HFFc6 (cell line): ENCODE data around the gene SSBP2. TPM values are rescaled to one million over a fixed set of nuclear protein-coding genes. Genes with fewer than 3 reads are reported as not detected.

Source experiments
- DNase-seq: peaks from one replicate; pipeline ENCODE4 v3.0.0-alpha.2; 2018
- H3K27ac Mint-ChIP-seq: 2 replicates; pipeline ENCODE4 v1.8.0; 2020; ENCODE audit warnings: mild to moderate bottlenecking, mixed read lengths
- H3K27me3 Mint-ChIP-seq: 2 replicates; pipeline ENCODE4 v1.8.0; 2021; ENCODE audit warnings: mild to moderate bottlenecking, moderate library complexity, mixed read lengths; ENCODE audit not compliant: insufficient read depth
- H3K36me3 Mint-ChIP-seq: 2 replicates; pipeline ENCODE4 v1.8.0; 2021; ENCODE audit warnings: low read depth, mixed read lengths
- H3K4me1 Mint-ChIP-seq: 2 replicates; pipeline ENCODE4 v1.8.0; 2020; ENCODE audit warnings: low read depth, mixed read lengths
- H3K4me3 Mint-ChIP-seq: 2 replicates; pipeline ENCODE4 v1.8.0; 2020; ENCODE audit warnings: mild to moderate bottlenecking, moderate library complexity, mixed read lengths
- H3K9me3 Mint-ChIP-seq: 2 replicates; pipeline ENCODE4 v1.8.0; 2020; ENCODE audit warnings: mild to moderate bottlenecking, mixed read lengths
- CTCF ChIP-seq: fragments of 200-600 bp; sonication (generic); IDR thresholded peaks from 2 replicates; pipeline ENCODE4 v1.5.0; 2021; ENCODE audit warnings: antibody characterized with exemption, mild to moderate bottlenecking
- total RNA-seq, 6 experiments: library from RNA; stranded (reverse); fragmentation: NEBNext Ultra II Directional; extraction: Animal tissue kit (Norgen Biotek cat#: 25700); gene quantifications; 2 replicates in 1 of 6; 3 replicates in 5 of 6; pipeline ENCODE4 v1.2.3, GENCODE V29; 2021

Gene SSBP2
- total RNA-seq, 6 experiments from 2014 or later = 21.0 to 28.6 (median 25.1) TPM

DNA sequence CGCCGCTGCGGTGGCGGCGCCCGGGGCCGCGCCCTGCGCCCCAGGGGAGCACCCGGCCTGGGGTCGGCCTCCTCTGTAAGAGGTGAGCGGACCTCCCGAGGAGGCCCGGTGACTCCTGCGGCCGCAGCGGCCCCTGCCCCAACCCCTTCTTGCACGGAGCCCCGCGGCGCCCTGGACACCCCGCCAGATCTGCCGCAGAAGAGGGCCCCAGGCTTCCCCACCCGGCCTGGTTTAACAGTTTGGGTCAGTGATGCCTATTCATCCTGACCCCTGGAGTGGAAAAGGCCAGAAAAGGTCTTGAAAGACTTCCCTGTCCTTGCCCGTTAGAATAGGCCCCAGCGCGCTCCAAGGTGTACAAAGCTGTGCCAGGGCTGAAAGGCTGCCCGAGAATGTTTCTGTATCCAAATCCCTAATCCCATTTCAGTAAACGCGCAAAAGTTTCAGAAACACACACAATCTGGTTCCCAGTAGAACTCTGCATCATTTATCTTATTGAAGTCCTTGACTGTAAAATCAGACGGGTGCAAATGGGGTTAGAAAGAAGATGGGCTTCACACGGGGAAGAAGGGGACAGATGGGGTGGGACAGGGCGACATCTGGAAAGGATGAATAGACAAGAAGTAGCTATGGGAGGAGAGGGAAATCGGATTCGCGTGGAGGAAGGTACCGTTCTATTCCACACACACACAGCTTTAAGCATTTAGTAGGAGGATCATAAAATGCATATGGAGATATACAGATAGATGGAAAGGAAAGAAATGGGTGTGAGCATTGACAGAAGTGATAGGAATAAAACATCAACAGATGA is 1.1 kb upstream of the SSBP2 start:
- Mint-ChIP-seq H3K4me1 (peaks cover 57% of the 10 kb centered on the region), H3K27ac (peak overlapping the region; percentile 92), H3K36me3 (no peaks in the 10 kb centered on the region), H3K9me3 (no peaks in the 10 kb centered on the region), H3K27me3 (no peaks in the 10 kb centered on the region), H3K4me3 (peak overlapping the region; percentile 77)
- no peak for DNase-seq
- TF ChIP-seq CTCF = no peak

DNA sequence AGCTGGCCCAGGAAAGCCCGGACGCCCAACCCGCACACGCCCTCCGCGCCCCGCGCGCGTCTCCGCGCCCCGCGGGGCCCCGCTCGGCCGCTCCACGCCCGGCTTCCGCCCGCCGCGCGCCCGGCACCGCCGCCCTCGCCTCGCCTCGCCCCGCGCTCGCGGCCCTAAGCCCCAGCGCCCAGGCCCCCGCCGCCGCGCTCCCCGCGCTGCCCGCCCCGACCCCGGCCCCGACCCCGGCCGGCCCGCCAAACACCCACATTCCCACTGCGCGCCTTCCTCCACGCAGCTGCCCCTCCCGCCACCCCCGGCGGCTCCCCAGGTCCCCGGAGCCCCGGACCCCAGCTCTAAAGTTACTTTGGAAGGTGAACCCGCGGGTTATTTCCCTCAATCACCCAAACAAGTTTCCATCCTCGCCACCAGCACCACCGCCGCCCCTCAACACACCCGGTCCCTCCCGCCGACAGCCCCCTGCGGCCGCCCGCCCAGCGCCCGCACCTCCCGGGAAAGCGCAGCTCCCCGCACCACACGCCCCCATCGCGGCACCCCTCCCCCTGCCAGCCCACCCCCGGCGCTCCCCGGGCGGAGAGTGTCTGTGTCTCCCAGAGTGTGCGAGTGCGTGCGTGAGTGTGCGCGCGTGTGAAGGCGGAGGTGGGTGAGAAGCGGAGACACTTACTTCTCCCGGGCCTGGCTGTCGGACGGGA is 439 bp downstream of the SSBP2 start:
- no peaks in the 10 kb centered on the region for H3K27me3 Mint-ChIP-seq
- DNase-seq = no peak
- H3K27ac Mint-ChIP-seq = peak overlapping the region; percentile 92
- no peak for TF ChIP-seq CTCF
- H3K9me3 Mint-ChIP-seq = no peaks in the 10 kb centered on the region
- peaks cover 47% of the 10 kb centered on the region for H3K4me1 Mint-ChIP-seq
- peak overlapping the region; percentile 91 for H3K4me3 Mint-ChIP-seq
- H3K36me3 Mint-ChIP-seq = no peaks in the 10 kb centered on the region

DNA sequence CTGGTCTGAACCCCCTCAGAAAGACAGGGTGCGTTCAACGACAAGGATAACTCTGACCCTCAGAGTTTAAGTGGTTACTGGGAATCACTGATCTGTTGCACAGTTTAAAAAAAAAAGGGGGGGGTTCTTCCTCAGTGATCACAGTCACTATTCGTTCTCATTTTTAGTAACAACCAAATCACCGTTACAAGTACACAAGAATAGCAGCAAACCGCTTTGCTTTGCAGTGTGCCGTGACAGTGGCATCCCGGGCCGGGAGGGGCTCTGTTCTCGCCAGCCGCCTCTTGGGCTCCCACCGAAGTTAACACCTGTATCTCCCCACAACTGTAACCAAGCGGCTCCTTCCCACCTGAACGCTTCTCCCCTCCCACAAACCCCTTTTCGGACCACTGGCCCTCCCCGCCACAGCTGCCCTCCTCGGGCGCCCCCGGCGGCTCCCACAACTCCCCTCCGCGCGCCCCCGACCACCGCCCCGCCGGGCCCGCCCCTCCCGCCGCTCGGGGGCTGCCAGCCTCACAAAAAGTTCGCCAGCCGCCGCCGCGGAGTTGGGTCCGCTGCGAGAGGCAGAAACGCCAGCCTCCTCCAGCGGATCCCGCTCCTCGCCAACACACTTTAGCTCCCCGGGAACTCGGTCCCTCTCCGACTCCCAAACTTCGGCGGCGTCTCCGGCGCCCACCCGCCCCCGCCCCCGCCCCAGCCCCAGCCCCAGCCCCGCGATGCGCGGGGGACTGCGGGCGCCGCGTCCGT is 1.2 kb downstream of the SSBP2 start:
- H3K27me3 Mint-ChIP-seq = no peaks in the 10 kb centered on the region
- TF ChIP-seq CTCF = no peak; the same call in 1 of the 2 replicates

DNA sequence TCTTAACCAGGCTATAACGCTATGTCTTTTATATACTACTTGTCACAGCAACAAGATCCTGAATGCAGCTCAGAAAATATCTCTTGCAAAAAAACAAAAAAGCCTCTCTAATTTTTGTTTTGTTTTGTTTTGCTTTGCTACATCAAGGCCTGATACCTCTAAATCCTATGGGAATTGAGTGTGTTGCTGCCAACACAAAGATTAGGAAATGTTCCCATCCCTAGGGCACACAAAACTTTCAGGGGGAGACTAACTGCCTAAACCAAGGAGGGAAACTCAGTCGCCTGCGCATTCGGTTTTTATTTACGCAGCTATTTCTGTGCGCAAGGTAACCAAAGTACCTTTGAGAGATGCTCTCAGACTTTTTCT is 1.7 kb downstream of the SSBP2 start:
- H3K27ac Mint-ChIP-seq = peak overlapping the region; percentile 82
- no peak for TF ChIP-seq CTCF
- no peaks in the 10 kb centered on the region for H3K27me3 Mint-ChIP-seq
- H3K4me1 Mint-ChIP-seq = peaks cover 34% of the 10 kb centered on the region
- H3K36me3 Mint-ChIP-seq = no peaks in the 10 kb centered on the region
- H3K9me3 Mint-ChIP-seq = no peaks in the 10 kb centered on the region
- no peak for DNase-seq
- peak overlapping the region; percentile 91 for H3K4me3 Mint-ChIP-seq

More for the DNA sequence above, 1.2 kb downstream of the SSBP2 start:
- H3K9me3 Mint-ChIP-seq = no peaks in the 10 kb centered on the region
- H3K27ac Mint-ChIP-seq = peak overlapping the region; percentile 82
- DNase-seq = no peak
- peak overlapping the region; percentile 91 for H3K4me3 Mint-ChIP-seq
- no peaks in the 10 kb centered on the region for H3K36me3 Mint-ChIP-seq
- peaks cover 40% of the 10 kb centered on the region for H3K4me1 Mint-ChIP-seq

- H3K27ac Mint-ChIP-seq = peak overlapping the region; percentile 82; the same call in 1 of the 2 replicates
- H3K4me1 Mint-ChIP-seq = peaks cover 31% of the 10 kb centered on the region
- peak overlapping the region; percentile 91 for H3K4me3 Mint-ChIP-seq
- no peak for DNase-seq
- no peaks in the 10 kb centered on the region for H3K36me3 Mint-ChIP-seq
- TF ChIP-seq CTCF = no peak
- H3K9me3 Mint-ChIP-seq = no peaks in the 10 kb centered on the region
- no peaks in the 10 kb centered on the region for H3K27me3 Mint-ChIP-seq
Measured at GRCh38 chr5:81748556-81748955, 2.3 kb downstream of the SSBP2 start.
